ENCODE measurements around the gene ANXA4.

DNA sequence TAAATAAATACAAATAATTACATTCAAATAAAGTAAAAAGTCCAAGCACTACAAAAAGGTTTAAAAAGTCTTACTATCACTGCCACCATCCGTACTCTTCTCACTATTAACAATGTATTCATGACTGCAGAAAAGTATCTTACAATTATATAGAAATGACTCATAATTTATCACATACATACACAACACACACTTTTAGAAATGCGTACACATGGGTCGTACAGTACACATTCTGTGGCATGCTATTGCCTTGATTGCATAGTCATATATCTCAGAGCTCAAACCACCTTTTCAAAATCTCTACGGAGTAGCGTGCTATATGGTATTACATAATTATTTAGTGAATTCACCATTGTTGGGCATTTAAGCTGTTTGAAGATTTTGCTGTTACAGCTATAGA lies 41.6 kb upstream of the ANXA4 start:
- no peak for TF ChIP-seq CTCF (IDR thresholded peaks at IDR 0.05)
- no peak for TF ChIP-seq FOXS1 (CRISPR knock-in tag; IDR thresholded peaks at IDR 0.05)
- no peak for TF ChIP-seq MAZ (IDR thresholded peaks at IDR 0.05; ENCODE audit: borderline replicate concordance, low read depth, low read length)
- no peak for TF ChIP-seq RAD21 (conservative IDR thresholded peaks at IDR 0.05 in 1 of 2, IDR thresholded peaks at IDR 0.05 in 1 of 2)
- no peak for TF ChIP-seq POLR2A (IDR thresholded peaks at IDR 0.05; ENCODE audit: low read length)
- TF ChIP-seq RFX5 (IDR thresholded peaks at IDR 0.05): no peak

All from A549 (cell line).